PFSK-1 (cell line): ENCODE results near the gene DNAJB13.

Experiments used
- FOXP2 ChIP-seq: optimal IDR thresholded peaks from 2 replicates; pipeline ENCODE3; 2011; ENCODE audit warnings: borderline replicate concordance, control low read depth, inconsistent platforms; ENCODE audit not compliant: insufficient read depth; ENCODE audit errors: extremely low read length, extremely low read depth
- POLR2AphosphoS5 ChIP-seq: IDR thresholded peaks from 2 replicates; pipeline ENCODE4 v1.6.1; 2012; ENCODE audit warnings: low read depth, mild to moderate bottlenecking, control low read depth, low read length, moderate library complexity
- REST ChIP-seq, 2 experiments: IDR thresholded peaks; 2 replicates each; pipeline versions ENCODE4 v1.6.1 to v1.8.0; 2011 to 2012; ENCODE audit warnings: low read depth in 2 of 2, low read length in 2 of 2, control low read depth in 1 of 2, inconsistent platforms in 1 of 2, mild to moderate bottlenecking in 1 of 2, moderate library complexity in 1 of 2; ENCODE audit not compliant: insufficient read depth in 1 of 2
- SIN3A ChIP-seq: IDR thresholded peaks from 2 replicates; pipeline ENCODE4 v1.6.1; 2012; ENCODE audit warnings: mild to moderate bottlenecking, low read length, moderate library complexity, borderline replicate concordance; ENCODE audit not compliant: insufficient read depth
- TAF1 ChIP-seq: IDR thresholded peaks from 2 replicates; pipeline ENCODE4 v1.6.1; 2012; ENCODE audit warnings: low read length, control low read depth, borderline replicate concordance; ENCODE audit not compliant: insufficient read depth

Gene DNAJB13

GRCh38 chr11:73980001-73980961, 29.5 kb downstream of the DNAJB13 start:
- TF ChIP-seq REST (IDR thresholded peaks at IDR 0.05; ENCODE audit: insufficient read depth in 1 of 2, low read depth in 2 of 2, low read length in 2 of 2), result no peak
- TF ChIP-seq TAF1, result no peak
- no peak for TF ChIP-seq SIN3A
- TF ChIP-seq FOXP2, result no peak
- no peak for TF ChIP-seq POLR2AphosphoS5

GRCh38 chr11:73981051-73981805, 30.4 kb downstream of the DNAJB13 start:
- TF ChIP-seq POLR2AphosphoS5 (no peak), REST (IDR thresholded peaks at IDR 0.05; ENCODE audit: insufficient read depth in 1 of 2, low read depth in 2 of 2, low read length in 2 of 2) (no peak), SIN3A (no peak), FOXP2 (no peak), TAF1 (no peak)

- no peak for TF ChIP-seq SIN3A
- no peak for TF ChIP-seq POLR2AphosphoS5
- no peak for TF ChIP-seq TAF1
- no peak for TF ChIP-seq REST (IDR thresholded peaks at IDR 0.05; ENCODE audit: insufficient read depth in 1 of 2, low read depth in 2 of 2, low read length in 2 of 2)
- no peak for TF ChIP-seq FOXP2
Observed at GRCh38 chr11:73982595-73982989, 31.8 kb downstream of the DNAJB13 start, which contains the start of gene UCP2. Gene UCP2, minus strand, starts transcription at chr11:73982843. Its CDS starts 4,465 bp downstream, at chr11:73978378.

GRCh38 chr11:73982990-73983740, 32.3 kb downstream of the DNAJB13 start:
- no peak for TF ChIP-seq TAF1
- no peak for TF ChIP-seq REST (IDR thresholded peaks at IDR 0.05; ENCODE audit: insufficient read depth in 1 of 2, low read depth in 2 of 2, low read length in 2 of 2)
- no peak for TF ChIP-seq FOXP2
- TF ChIP-seq POLR2AphosphoS5, result no peak
- no peak for TF ChIP-seq SIN3A
